HG03103 (cell line): Measurements from ENCODE around the gene SPTBN1.
"Not testable (repeated sequence)": the region's sequence is repeated elsewhere in the genome, so short reads cannot be mapped to it uniquely, and the experiment has no call there.

Experiments used
- ATAC-seq: cut with Tn5 transposase; IDR thresholded peaks from one replicate; pipeline ENCODE4 v1.9.1; 2021; ENCODE audit warnings: low read depth; ENCODE audit not compliant: unreplicated experiment

SPTBN1 gene

DNA sequence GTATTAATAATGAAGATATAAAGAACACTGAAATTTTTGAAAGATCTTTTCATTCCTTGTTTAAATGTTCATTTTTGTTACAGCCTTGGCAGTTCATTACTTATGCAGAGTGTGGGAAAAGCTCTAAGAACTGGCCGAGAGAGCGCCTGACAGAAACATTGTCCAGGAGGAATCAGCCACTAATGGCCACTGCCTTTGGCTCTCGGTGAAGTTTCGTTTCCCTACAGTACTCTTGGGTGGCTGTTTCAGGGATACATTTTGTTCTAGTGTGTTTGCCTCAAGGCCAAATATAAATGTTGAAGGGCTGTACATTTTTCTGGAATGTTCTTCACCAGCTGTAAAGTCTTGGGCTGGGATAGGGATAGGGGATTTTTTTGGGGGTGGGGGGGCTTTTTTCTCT is 10.7 kb downstream of the SPTBN1 start:
- no peak for ATAC-seq

DNA sequence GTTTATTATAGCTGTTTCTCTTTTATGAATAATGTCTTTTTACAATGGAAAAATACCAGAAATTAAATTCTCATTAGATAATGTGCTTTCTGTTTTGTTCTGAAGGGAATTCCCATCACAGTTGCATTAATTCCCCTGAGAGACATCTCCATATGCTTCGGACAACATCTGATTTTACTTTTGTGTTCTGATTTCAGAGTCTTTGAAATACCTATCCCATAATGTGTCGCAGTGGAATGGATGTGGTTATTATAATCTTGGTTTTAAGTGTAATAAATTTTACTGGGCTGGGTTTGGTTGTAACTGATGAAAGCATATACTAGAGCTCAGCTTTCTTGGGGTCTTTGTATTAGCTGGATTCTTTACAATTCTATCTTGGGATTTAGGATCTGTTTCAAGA is 12.5 kb downstream of the SPTBN1 start:
- no peak for ATAC-seq

DNA sequence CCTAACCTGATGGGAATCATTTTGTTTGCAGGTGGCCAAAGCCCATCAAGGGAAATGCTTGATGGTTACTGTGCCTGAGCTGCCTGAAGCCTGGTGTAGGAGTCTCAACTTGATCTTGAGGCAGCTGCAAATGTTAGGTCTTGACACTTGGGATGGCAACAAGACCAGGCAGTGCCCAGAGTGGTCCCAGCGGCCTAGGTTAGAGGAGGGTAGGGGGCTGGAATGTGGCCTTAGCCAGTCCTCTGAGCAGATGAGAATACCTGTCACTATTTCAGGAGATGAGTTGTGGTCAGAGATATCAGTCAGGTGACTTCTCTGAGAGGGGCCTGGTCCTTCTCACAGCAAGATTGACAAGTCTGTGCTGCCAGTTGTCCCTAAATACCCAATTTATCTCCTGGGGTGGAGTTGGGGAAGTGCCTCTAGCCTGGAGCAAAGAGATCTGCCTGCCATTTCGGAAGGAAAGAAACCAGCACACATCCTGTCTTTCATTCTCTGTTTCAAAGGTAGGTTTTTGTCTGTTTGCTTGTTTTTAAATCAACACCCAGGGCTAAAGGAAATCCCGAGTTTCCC is 13.4 kb downstream of the SPTBN1 start:
- ATAC-seq: no peak

DNA sequence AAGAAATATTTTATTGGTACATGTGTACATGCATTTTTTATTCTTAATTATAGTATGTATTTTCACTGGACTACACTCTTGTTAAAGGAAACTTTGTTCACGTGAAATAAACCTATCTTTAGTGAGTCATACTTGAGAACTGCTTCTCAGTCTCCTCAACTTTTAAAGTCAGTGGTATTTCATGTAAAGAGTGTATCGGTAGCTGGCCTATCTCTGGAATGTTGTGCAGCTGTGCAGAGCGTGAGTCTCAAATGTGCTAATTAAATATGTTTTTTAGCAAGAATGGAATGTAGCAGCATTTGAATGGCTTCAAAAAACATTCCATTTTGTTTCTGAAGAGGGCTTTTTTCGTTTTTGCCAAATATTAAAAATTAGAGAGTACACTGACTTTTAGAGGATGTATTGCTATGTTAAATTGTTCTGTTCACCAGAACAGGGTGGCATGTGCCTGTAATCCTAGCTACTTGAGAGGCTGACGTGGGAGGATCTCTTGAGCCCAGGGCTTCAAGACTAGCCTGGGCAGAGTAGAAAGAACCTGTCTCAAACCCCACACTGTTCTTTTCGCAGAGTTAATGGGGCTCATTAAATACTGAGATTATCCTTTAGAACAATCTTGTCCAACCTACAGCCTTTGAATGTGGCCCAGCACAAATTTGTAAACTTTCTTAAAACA is 14.3 kb downstream of the SPTBN1 start:
- no peak for ATAC-seq

DNA sequence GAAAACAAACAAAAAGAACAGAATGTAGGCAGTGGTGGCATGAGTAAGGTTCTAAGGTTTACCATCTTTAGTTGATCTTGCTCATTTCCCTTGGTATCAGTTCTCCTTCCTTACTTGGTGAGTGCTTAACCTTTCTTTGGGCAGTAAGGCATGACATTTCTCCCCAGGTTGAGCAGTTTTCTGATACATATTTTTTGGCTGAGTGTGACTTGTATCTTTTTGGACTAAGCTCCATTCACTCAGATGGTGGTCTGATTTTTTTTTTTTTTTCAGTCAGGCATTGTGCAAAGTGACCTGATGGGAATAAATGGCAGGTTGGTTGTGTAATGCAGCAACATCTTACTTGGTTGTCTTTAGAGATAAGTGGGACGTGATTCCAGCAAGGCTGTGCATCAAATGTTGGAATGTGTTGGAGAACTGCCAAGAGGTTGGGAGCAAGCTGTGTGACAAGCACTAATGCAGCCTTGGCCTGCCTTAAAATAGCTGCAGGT is 15.1 kb downstream of the SPTBN1 start:
- peak; percentile 85 for ATAC-seq

DNA sequence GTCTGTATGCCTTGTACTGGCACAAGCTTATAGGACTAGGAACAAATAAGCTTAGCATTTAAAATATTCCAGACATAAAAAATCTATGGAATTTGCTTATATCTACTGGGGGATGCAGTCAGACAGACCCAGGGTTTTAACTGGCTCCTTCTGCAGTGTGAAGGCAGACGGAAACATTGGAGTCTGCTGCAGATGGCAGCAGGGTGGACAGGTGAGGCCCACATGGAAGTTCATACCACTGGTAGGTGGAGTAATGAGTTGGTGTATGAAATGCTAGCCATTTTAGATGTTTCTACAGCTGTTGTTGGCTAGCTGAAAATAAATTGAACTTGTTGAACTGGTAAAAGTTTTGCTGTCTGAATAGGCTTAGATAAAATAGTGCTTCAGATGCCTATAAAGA is 17.7 kb downstream of the SPTBN1 start:
- no peak for ATAC-seq

DNA sequence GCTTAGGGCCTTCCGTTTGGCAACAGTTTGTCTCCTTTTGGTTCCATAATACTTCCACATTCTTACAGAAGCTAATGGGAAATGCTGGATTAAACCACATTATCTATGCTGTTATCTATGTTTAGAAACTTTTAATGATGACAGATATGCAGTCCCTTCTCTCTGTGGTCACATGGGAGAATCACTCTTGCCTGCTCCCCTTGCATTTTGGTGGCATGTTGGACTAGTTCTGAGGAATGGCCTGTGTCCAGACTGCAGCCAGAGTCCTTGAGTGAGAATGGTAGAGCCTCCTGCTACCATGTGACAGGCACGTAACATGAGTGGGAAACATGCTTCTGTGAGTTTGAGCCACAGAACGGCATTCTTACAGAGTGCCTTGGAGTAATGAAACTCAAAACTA is 19.2 kb downstream of the SPTBN1 start:
- no peak for ATAC-seq

DNA sequence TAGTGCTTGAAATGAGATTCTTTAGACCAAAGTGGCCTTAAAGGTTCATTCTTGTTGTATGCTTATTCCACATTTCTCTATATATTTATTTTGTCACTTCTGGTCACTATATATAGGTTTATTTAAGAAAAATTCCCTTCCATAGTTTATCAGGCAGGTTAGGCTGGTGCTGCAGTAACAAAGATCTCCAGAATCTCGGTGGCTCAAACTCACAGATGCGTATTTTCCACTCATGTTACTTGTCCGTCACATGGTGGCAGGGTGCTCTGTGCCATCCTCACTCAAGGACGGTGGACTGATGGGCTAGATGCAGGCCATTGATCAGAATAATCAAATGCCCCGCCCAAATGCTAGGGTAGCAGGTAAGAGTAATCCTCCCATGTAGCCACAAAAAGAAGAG is 19.8 kb downstream of the SPTBN1 start:
- no peak for ATAC-seq

DNA sequence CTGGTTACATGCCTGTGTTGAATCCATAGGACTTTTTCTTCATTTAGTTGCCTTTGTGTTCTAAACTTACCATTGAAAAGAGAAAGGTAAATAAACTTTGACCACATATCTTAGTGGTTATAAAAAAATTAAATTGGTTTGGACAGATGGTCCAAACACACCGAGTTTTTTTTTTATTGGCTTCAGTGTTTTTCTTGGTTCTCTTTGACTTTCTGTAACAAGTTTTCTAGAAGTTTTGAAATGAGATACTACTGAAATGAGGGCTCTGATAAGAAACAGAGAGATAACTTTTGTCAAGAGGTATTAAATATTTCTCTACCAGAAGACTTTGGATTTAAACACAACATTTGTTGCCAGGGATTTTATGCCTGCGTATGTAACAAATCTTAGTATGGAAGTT is 20.7 kb downstream of the SPTBN1 start:
- ATAC-seq: no peak

DNA sequence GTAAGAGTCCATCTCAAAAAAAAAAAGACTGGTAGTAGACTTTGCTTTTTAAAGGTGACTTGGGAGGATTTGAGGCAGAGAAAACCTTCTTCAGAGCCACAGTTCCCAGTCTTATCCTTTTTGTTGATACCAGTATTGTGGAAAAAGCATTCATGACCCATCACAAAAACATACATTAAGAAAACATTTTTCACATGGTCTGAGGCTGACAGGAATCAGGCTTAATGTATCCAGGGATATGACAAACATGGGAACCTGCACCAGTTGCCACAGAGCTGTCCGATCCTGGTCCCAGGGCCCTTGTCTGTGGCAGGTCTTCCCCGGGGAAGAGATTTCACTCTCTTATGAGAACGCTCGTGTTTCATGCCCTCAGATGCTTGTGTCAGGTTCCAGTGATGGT is 21.8 kb downstream of the SPTBN1 start:
- ATAC-seq: no peak

DNA sequence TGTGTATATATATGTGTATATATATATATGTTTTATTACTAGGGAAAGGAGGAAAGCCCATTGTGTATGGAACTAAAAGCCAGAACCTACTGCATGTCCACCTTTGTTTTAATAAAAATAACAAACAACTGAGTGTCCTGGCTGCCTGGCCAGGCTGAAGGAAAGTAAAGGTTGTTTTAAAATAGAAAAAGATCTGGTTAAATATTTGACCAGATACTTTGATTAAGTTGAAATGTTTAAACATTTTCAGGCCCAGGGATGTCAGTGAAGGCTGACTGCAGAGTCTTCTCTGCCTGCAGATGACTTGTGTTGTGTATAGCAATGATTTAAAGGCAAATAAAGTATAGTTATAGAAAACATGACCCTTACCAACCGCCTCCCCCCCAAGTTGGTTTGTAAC is 22.8 kb downstream of the SPTBN1 start:
- ATAC-seq: no peak

DNA sequence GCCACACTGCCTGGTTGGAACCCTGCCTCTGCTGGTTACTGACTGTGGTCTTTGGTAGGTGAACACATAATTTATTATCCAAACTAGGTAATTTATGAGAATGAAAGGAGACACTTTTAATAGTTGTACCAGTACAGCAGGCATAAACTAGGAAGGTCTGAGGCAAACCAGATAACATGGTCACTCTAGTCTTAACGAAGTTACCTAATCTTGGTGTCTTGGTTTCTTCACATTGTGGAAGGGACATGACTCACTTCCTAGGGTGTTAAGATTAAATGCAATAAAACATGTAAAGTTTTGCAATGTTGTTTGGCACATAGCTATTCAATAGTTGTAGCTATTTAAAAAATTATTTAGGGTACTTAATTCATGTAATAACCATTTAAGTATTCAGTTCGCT is 23.3 kb downstream of the SPTBN1 start:
- no peak for ATAC-seq

DNA sequence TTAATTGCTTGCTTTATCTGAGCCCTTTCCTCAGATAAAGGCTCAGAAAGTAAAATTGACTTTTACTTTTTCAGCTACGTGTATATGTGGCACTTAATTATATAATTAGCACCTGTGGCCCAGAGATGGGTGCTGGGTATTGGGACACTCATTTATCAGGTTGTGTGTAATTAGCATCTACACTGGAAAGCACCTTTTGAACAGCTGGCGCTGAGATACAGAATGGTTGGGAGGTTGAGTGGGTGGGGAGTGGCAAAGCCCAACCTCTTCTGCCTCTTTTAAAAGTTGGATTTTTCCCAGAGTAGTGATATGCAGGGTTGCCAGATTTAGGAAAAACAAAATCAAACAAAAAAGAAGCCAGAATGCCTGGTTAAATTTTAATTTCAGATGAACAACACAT is 23.9 kb downstream of the SPTBN1 start:
- ATAC-seq: no peak

DNA sequence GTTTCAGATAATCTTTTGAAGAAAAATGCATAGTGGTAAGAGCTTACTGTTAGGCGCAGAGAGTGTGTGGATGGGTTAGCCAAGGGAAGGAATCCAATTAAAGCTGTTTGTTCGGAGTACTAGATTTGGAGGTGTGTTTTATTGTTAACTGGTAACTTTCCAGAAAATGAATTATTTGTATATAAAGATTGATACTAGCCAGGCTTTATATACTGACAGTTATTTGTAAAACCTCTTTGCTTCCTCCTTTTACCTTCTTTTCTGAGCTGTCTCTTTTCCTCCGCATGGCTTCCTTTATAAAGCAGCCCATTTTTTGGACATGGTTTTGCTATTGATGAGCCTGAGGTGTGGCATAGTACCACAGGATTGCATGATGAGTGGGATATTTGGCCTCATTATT is 25.6 kb downstream of the SPTBN1 start:
- no peak for ATAC-seq

DNA sequence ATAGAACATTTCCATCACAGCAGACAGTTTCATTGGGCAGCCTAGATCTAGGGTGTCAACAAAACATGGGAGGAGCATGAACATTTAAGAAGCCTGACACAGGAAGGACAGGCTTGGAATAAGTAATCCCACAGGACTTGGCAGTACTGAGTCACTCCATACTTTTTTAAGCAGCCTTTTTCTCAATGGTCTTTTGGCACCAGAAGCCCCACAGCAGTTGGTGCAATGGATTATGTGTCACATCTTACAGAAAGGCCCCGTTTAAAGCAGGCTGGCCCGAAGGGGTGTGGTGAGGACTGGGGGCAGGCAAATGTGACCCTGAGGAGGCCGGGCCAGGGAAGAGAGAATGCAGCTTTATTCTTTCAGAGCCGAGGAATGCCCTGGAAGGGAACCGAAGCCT is 26.6 kb downstream of the SPTBN1 start:
- no peak for ATAC-seq

DNA sequence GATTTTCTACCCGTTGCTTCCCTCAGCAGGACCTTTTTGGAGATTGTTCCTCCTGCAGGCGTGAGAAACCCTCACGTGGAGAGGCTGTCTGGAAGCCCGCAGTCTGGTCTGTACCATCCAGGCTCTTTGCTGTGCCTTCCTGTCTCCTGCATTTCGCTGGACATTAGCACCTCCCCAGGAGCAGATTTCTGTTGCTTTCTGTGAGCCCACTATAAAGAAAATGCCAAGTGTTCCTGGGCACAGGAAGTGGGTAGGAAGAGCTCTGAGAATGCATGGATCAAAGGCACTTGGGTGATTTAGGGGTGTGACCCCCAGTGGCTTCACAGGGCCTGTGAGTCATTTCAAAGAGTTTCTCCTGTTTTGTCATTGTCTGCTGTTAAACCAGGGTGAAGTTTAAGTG is 27.3 kb downstream of the SPTBN1 start:
- ATAC-seq: no peak

DNA sequence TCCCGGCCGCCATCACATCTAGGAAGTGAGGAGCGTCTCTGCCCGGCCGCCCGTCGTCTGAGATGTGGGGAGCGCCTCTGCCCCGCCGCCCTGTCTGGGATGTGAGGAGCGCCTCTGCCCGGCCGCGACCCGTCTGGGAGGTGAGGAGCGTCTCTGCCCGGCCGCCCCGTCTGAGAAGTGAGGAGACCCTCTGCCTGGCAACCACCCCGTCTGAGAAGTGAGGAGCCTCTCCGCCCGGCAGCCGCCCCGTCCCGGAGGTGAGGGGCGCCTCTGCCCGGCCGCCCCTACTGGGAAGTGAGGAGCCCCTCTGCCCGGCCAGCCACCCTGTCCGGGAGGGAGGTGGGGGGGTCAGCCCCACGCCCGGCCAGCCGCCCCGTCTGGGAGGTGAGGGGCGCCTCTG is 29.6 kb downstream of the SPTBN1 start:
- ATAC-seq: not testable (repeated sequence)

DNA sequence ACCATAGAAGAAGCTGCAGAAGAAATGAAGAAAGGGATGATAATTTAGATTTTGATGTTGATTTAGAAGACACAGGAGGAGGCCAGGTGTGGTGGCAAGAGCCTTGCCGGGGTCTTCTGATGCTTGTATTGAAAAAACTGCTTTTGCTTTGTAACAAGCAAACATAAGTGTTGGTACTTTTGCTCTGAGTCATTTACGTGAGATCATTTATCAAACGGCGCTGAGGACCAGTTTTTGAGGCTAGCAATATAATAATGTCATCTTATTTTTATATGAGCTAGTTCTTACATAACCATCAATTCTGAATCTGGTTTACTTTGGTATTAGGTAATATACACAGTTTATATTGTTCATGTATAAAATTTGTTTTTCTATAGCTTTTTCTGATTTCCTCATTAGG is 30.6 kb downstream of the SPTBN1 start:
- ATAC-seq: no peak

DNA sequence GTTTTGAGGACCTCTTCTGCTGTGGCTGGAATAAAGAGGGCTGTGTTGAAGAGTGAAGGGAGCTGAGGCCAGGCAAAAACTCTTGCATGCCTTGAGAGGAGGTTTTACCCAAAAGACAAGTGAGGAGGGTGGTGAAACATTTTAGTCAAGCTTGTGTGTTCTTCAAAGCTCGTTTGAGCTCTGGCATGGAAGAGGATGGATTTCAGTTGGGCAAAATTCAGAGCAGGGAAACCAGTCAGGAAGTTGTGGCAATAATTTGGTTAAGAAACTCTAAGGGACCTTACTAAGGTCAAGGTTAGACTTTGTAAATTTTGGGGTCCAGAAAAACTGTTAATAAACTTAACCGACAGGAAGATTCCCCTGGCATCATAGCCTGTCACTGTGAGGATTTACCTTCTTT is 34.7 kb downstream of the SPTBN1 start:
- ATAC-seq: no peak

DNA sequence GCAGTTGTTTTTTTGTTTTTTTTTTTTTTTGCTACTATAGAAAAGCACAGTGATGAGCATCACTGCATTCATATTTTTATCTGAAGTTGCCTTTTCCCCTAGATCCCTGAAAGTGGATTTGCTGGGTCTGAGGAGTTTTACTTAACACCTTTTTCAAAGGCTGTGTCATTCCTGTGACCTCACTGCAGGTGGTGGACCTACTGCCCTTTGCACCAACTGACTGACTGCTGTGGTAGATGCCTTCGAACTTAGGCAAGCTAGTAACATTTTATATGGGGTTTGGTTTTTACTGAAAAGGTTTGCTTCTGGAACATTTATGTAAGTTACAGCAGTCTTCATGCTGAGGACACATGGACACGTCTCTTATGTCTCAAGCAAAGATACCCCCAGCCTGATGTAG is 36.2 kb downstream of the SPTBN1 start:
- no peak for ATAC-seq

DNA sequence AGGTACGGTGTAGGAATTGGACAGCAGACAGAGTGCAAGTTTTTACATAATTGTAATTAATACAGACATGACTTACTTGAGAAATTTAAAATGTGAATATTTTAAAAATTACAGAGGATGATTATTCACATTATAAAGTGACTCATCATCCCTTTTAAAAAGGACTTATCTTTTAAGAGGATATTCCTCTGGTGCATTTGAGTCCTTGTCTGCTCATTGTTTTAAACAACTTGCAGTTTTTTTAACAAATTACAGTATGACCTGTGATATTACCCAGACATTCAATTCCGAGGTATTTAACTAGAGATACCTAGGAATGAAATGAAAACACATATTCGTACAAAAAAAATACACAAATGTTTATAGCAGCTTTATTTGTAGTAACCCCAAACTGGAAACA is 38.0 kb downstream of the SPTBN1 start:
- no peak for ATAC-seq

DNA sequence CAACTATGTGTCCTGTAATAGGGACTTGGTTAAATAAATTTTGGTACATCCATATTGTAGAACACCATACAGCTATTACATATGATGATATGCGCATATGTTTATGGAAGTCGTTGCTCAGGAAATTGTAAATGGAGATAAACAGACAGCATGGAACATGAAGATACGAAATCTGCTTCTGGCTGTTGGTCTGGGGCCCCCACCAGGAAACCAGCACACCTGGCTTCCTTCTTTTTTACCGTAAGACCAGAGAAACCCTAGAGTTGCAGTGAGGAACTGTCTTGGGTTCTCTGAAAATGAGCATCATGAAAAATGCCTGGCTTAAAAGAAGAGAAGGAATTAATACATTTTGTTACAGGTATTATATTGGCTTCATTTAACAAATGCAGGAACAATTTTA is 40.8 kb downstream of the SPTBN1 start:
- no peak for ATAC-seq
